Smooth muscle cell (in vitro differentiated cells): ENCODE measurements around the gene OGFOD3. TPM values are rescaled to one million over a fixed set of nuclear protein-coding genes. Genes with fewer than 3 reads are reported as not detected.

Source experiments
- DNase-seq: peaks from one replicate; lab custom pipeline; 2025; ENCODE audit not compliant: unreplicated experiment; lab: John Stamatoyannopoulos, UW
- H2AFZ ChIP-seq: fragments of 200-600 bp; sonication (generic); 2 replicates; pipeline ENCODE4 v1.6.0; 2016; ENCODE audit warnings: antibody characterized with exemption, low read depth, mild to moderate bottlenecking
- H3F3A ChIP-seq: fragments of 200-600 bp; sonication (generic); 2 replicates; pipeline ENCODE4 v1.6.0; 2017; ENCODE audit warnings: antibody characterized with exemption, low read depth
- H3K27ac ChIP-seq: fragments of 200-600 bp; sonication (generic); 2 replicates; pipeline ENCODE4 v1.5.1; 2016; ENCODE audit warnings: low read depth, mild to moderate bottlenecking
- H3K27me3 ChIP-seq: fragments of 200-600 bp; sonication (generic); 2 replicates; pipeline ENCODE4 v1.6.1; 2016; ENCODE audit warnings: low read depth, mild to moderate bottlenecking
- H3K36me3 ChIP-seq: fragments of 200-600 bp; sonication (generic); 2 replicates; pipeline ENCODE4 v1.5.1; 2016; ENCODE audit warnings: low read depth
- H3K4me1 ChIP-seq: fragments of 200-600 bp; sonication (generic); 2 replicates; pipeline ENCODE4 v1.5.1; 2016; ENCODE audit warnings: low read depth
- H3K4me2 ChIP-seq: fragments of 200-600 bp; sonication (generic); 2 replicates; pipeline ENCODE4 v1.6.0; 2016; ENCODE audit warnings: mild to moderate bottlenecking
- H3K4me3 ChIP-seq: fragments of 200-600 bp; sonication (generic); 2 replicates; pipeline ENCODE4 v1.5.1; 2016; ENCODE audit warnings: mild to moderate bottlenecking
- H3K79me2 ChIP-seq: fragments of 200-600 bp; sonication (generic); 2 replicates; pipeline ENCODE4 v1.6.0; 2016; ENCODE audit warnings: low read depth, mild to moderate bottlenecking
- H3K9ac ChIP-seq: fragments of 200-600 bp; sonication (generic); 2 replicates; pipeline ENCODE4 v1.6.0; 2016; ENCODE audit warnings: low read depth
- H3K9me3 ChIP-seq: fragments of 200-600 bp; sonication (generic); replicated peaks from 2 replicates; pipeline ENCODE4 v1.5.1; 2016; ENCODE audit warnings: low read depth
- H4K20me1 ChIP-seq: fragments of 200-600 bp; sonication (generic); 2 replicates; pipeline ENCODE4 v1.6.0; 2016; ENCODE audit warnings: low read depth
- WGBS: methylation state at CpG from one replicate; pipeline ENCODE4 v1.1.7; 2016; ENCODE audit warnings: low lambda C conversion rate; 5-methylcytosine and 5-hydroxymethylcytosine counted together
- polyA plus RNA-seq: library from polyadenylated mRNA; unstranded; fragments of >200 nt; fragmentation: Nextera tagmentation; extraction: Ambion mirVana; gene quantifications from 2 replicates; pipeline ENCODE4 v1.2.1, GENCODE V29; 2016
- total RNA-seq: library from RNA; depleted of rRNA; stranded (reverse); fragments of >200 nt; gene quantifications from 2 replicates; pipeline ENCODE4 v1.2.3, GENCODE V29; 2014
- TF ChIP-seq, protein P1 (sequence below): fragments of 200-600 bp; sonication (generic); IDR thresholded peaks from 2 replicates; pipeline ENCODE4 v1.5.1; 2017; ENCODE audit warnings: borderline replicate concordance, mild to moderate bottlenecking, antibody characterized with exemption; ENCODE audit not compliant: insufficient read depth, poor library complexity, severe bottlenecking

The OGFOD3 gene
- total and polyA plus RNA-seq, 2 experiments from 2014 or later, result 10.5 to 30.4 TPM

DNA sequence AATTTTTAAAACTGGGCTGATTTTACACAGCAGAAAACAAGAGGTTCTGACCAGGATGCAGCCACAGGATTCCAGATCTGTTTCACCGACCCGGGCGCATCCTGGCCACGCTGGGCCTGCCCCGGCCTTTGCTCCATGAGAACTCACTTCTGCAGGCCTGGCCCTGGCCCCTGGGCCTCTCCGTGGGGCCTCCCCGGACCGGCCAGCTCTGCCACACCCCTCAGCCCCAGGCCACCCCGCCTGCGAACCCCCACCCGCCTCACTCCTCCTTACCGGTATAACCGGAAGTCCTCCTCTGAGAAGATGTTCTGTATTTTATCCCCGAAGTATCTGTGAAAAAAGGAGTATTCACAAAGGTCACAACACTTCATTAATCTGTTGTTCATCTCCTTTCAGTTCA lies 13.3 kb downstream of the OGFOD3 start:
- H3K79me2 ChIP-seq, result no peaks in the 10 kb centered on the region
- no peak overlapping the region for H3K4me2 ChIP-seq
- no peak overlapping the region for H3K4me3 ChIP-seq
- H3K4me1 ChIP-seq, result no peaks in the 10 kb centered on the region
- no peak for DNase-seq
- H3F3A ChIP-seq, result no peaks in the 10 kb centered on the region
- no peaks in the 10 kb centered on the region for H3K9me3 ChIP-seq
- no peaks in the 10 kb centered on the region for H3K27me3 ChIP-seq
- 92% methylated on average over 14 of the region's 14 CpGs for WGBS
- peaks cover under 1% of the 10 kb centered on the region for H4K20me1 ChIP-seq
- H3K9ac ChIP-seq, result no peak overlapping the region
- H3K27ac ChIP-seq, result no peak overlapping the region
- H2AFZ ChIP-seq, result no peak overlapping the region
- H3K36me3 ChIP-seq, result no peaks in the 10 kb centered on the region
- TF ChIP-seq, protein P1, sequence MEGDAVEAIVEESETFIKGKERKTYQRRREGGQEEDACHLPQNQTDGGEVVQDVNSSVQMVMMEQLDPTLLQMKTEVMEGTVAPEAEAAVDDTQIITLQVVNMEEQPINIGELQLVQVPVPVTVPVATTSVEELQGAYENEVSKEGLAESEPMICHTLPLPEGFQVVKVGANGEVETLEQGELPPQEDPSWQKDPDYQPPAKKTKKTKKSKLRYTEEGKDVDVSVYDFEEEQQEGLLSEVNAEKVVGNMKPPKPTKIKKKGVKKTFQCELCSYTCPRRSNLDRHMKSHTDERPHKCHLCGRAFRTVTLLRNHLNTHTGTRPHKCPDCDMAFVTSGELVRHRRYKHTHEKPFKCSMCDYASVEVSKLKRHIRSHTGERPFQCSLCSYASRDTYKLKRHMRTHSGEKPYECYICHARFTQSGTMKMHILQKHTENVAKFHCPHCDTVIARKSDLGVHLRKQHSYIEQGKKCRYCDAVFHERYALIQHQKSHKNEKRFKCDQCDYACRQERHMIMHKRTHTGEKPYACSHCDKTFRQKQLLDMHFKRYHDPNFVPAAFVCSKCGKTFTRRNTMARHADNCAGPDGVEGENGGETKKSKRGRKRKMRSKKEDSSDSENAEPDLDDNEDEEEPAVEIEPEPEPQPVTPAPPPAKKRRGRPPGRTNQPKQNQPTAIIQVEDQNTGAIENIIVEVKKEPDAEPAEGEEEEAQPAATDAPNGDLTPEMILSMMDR, result no peak

DNA sequence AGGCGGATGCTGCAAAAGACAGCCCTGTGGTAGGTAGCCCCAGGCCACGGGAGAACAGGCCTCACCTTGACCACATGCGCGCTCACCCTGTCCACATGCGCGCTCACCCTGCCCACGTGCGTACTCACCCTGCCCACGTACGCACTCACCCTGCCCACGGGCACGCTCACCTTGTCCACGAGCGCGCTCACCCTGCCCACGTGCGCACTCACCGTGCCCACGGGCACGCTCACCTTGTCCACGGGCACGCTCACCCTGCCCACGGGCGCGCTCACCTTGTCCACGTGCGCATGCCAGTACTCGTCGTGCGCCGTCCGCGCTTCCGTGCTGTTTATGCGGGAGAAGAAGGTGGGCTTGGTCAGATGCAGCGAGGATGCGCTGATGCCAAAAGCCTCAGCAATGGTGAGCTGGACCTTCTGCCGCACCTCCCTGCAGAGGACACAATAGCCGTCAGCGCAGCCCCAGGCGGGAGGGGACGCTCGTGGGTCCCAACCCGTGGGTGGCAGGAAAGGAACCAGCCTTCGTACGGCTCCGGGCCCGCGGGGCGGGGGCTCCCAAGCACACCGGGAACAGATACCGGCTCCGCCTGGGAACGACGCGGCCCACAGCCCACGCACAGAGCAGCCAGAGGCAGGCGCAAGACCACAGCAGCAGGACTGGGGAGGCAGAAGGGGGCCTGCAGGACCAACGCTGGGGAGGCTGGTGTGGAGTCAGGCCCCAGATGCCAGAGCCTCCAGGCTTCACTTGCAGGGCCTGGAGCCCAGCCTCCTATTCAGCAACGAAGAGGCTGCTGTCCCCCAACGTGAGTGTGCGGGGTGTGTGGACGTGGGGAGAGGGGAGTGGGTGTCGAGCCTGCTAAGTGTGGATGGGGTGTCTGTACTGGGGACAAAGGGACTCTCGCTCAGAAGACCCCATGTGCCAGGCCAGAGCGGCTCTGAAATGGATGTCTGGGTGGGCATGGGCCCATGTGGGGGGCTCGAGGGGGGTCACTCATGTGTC lies 14.4 kb downstream of the OGFOD3 start:
- Histone ChIP-seq H3K9me3 (no peaks in the 10 kb centered on the region), H2AFZ (no peak overlapping the region), H3K4me2 (no peak overlapping the region), H3K27me3 (no peaks in the 10 kb centered on the region), H3K27ac (no peak overlapping the region), H3K79me2 (no peaks in the 10 kb centered on the region), H3K36me3 (no peaks in the 10 kb centered on the region), H3K4me1 (no peaks in the 10 kb centered on the region), H3K9ac (no peak overlapping the region), H4K20me1 (no peaks in the 10 kb centered on the region), H3F3A (no peaks in the 10 kb centered on the region), H3K4me3 (no peak overlapping the region)
- TF ChIP-seq, protein P1, result no peak
- 98% methylated on average over 51 of the region's 67 CpGs for WGBS
- no peak for DNase-seq

DNA sequence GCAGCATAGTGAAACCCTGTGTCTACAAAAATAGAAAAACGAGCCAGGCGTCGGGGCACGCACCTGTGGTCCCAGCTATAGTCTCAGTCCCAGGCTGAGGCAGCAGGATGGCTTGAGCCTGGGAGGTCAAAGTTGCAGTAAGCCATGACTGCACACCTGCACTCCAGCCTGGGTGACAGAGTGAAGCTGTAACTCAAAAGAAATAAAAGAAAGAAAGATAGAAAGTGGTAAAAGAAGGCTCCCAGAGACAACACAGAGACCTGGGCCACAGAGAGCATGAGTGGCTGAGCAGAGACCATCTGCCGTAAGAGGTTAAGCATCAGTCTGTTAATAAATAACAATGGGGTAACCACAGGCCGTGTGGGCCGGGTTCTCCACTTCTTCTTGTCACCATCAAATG lies 15.5 kb downstream of the OGFOD3 start:
- no peak overlapping the region for H2AFZ ChIP-seq
- H3K9ac ChIP-seq, result no peak overlapping the region
- DNase-seq, result no peak
- H3K4me3 ChIP-seq, result no peak overlapping the region
- H3K36me3 ChIP-seq, result no peaks in the 10 kb centered on the region
- 96% methylated on average over 7 of the region's 7 CpGs for WGBS
- H3K27me3 ChIP-seq, result no peaks in the 10 kb centered on the region
- H3K4me1 ChIP-seq, result no peaks in the 10 kb centered on the region
- H3K79me2 ChIP-seq, result no peaks in the 10 kb centered on the region
- no peak overlapping the region for H3K27ac ChIP-seq
- H4K20me1 ChIP-seq, result no peaks in the 10 kb centered on the region
- H3K4me2 ChIP-seq, result no peak overlapping the region
- no peaks in the 10 kb centered on the region for H3F3A ChIP-seq
- no peaks in the 10 kb centered on the region for H3K9me3 ChIP-seq
- TF ChIP-seq, protein P1, result no peak
